K562 (cell line): ENCODE measurements around the gene ZNF81. TPM values are rescaled to one million over a fixed set of nuclear protein-coding genes. Genes with fewer than 3 reads are reported as not detected.

Experiments used
- AFF1 ChIP-seq, 2 experiments: fragments of 450-650 bp; IDR thresholded peaks; 2 replicates each; pipeline ENCODE4 v1.6.1; 2018; ENCODE audit warnings: mild to moderate bottlenecking in 2 of 2, low read depth in 1 of 2; ENCODE audit not compliant: partially characterized antibody in 2 of 2
- HDAC2 ChIP-seq: fragments of 450-650 bp; IDR thresholded peaks from 2 replicates; pipeline ENCODE4 v1.6.1; 2016; ENCODE audit warnings: mild to moderate bottlenecking
- JUND ChIP-seq, 2 experiments: IDR thresholded peaks; 2 replicates in 1 of 2; 3 replicates in 1 of 2; pipeline ENCODE4 v1.6.1; 2011; ENCODE audit warnings: borderline replicate concordance in 2 of 2, low read depth in 2 of 2, low read length in 2 of 2, improper control_type of control experiment in 1 of 2, missing biosample characterization in 1 of 2, missing genetic modification characterization in 1 of 2, missing genetic modification reagents in 1 of 2
- MAZ ChIP-seq, 2 experiments: fragments of 450-650 bp in 1 of 2; sonication (generic) in 1 of 2; formaldehyde crosslinking; IDR thresholded peaks in 1 of 2; conservative IDR thresholded peaks in 1 of 2; 2 replicates each; pipeline versions ENCODE4 v1.4.0 to v1.5.0; 2020; ENCODE audit warnings: mild to moderate bottlenecking in 1 of 2, missing genetic modification reagents in 1 of 2
- MEF2A ChIP-seq: IDR thresholded peaks from 2 replicates; pipeline ENCODE4 v1.6.1; 2011; ENCODE audit warnings: low read depth, mild to moderate bottlenecking, low read length, moderate library complexity; ENCODE audit not compliant: control insufficient read depth
- NR4A1 ChIP-seq, 2 experiments: fragments of 250-450 bp in 1 of 2; fragments of 450-650 bp in 1 of 2; sonication (Bioruptor Pico) in 1 of 2; IDR thresholded peaks; 2 replicates each; pipeline versions ENCODE4 v1.4.0 to v1.6.1; 2016 to 2020; ENCODE audit warnings: mild to moderate bottlenecking in 2 of 2, missing compliant biosample characterization in 1 of 2, missing genetic modification characterization in 1 of 2, moderate library complexity in 1 of 2
- RCOR1 ChIP-seq, 2 experiments: IDR thresholded peaks; 2 replicates each; pipeline ENCODE4 v1.6.1; 2012; ENCODE audit warnings: low read depth in 2 of 2, low read length in 2 of 2, borderline replicate concordance in 1 of 2, improper control_type of control experiment in 1 of 2
- REST ChIP-seq, 2 experiments: fragments of 450-650 bp; formaldehyde crosslinking in 1 of 2; IDR thresholded peaks; 2 replicates each; pipeline versions ENCODE4 v1.4.0 to v1.6.1; 2014 to 2020; ENCODE audit warnings: mild to moderate bottlenecking in 2 of 2, borderline replicate concordance in 1 of 2, low read depth in 1 of 2
- TBL1XR1 ChIP-seq, 2 experiments: IDR thresholded peaks; 2 replicates each; pipeline ENCODE4 v1.6.1; 2012; ENCODE audit warnings: improper control_type of control experiment in 2 of 2, low read length in 2 of 2, mild to moderate bottlenecking in 1 of 2
- TCF3 ChIP-seq: sonication (generic); formaldehyde crosslinking; IDR thresholded peaks from 2 replicates; pipeline ENCODE4 v1.4.0; 2020; ENCODE audit warnings: mild to moderate bottlenecking, missing genetic modification reagents
- TRIM24 ChIP-seq, 2 experiments: fragments of 450-650 bp; IDR thresholded peaks; 2 replicates each; pipeline ENCODE4 v1.6.1; 2016
- YBX1 ChIP-seq: fragments of 450-650 bp; IDR thresholded peaks from 2 replicates; pipeline ENCODE4 v1.7.1; 2016; ENCODE audit warnings: mild to moderate bottlenecking
- polyA plus RNA-seq, 8 experiments: library from polyadenylated mRNA; depleted of rRNA in 4 of 8; stranded (reverse) in 5 of 8; unstranded in 3 of 8; fragments of >200 nt; fragmentation: Nextera tagmentation in 2 of 8; fragmentation: Illumina TruSeq in 1 of 8; extraction: Ambion mirVana in 2 of 8; extraction: Trizol in 1 of 8; gene quantifications; 2 replicates each; pipeline versions ENCODE4 v1.2.1 to v1.2.3, GENCODE V29; 2011 to 2014; ENCODE audit warnings: inconsistent platforms in 1 of 8, missing spikeins in 1 of 8
- total RNA-seq, 7 experiments: library from RNA; depleted of rRNA in 6 of 7; stranded (reverse); fragments of >200 nt in 6 of 7; fragmentation: Illumina TruSeq in 2 of 7; extraction: Trizol in 2 of 7; gene quantifications; 2 replicates each; pipeline versions ENCODE4 v1.2.1 to v1.2.3, GENCODE V29; 2011 to 2021; ENCODE audit warnings: low replicate concordance in 1 of 7

ZNF81 gene
- total and polyA plus RNA-seq, 9 of the 15 experiments (the other 6 are each of a cell fraction or from before 2014, with no cell fraction given) = 2.4 to 9.6 (median 4.9) TPM

GRCh38 chrX:47936224-47936939 is 99.7 kb downstream of the ZNF81 start (continued):
- TF ChIP-seq REST (IDR thresholded peaks at IDR 0.05; ENCODE audit: borderline replicate concordance) (peak; percentile 42; the same call in 1 of the 2 replicates), REST (CRISPR knock-in tag; IDR thresholded peaks at IDR 0.05; ENCODE audit: low read depth) (no peak), TBL1XR1 (IDR thresholded peaks at IDR 0.05; ENCODE audit: low read length in 2 of 2) (peak; percentile 28 to 73; a peak in 2 of 4 replicates), RCOR1 (IDR thresholded peaks at IDR 0.05; ENCODE audit: borderline replicate concordance in 1 of 2, low read depth in 2 of 2, low read length in 2 of 2) (peak; percentile 67 to 77; a peak in 3 of 4 replicates), HDAC2 (peak; percentile 68), TCF3 (CRISPR knock-in tag) (peak; percentile 75), YBX1 (no peak), TRIM24 (IDR thresholded peaks at IDR 0.05) (peak; percentile 84 to 90), AFF1 (IDR thresholded peaks at IDR 0.05; ENCODE audit: low read depth in 1 of 2, partially characterized antibody in 2 of 2) (no peak), MAZ (CRISPR knock-in tag; conservative IDR thresholded peaks at IDR 0.05 in 1 of 2, IDR thresholded peaks at IDR 0.05 in 1 of 2) (0 out of 4 replicates have a peak, but pooled peaks of 1 of the 2 experiments have one; percentile 25), MEF2A (peak; percentile 43; the same call in 1 of the 2 replicates), JUND (IDR thresholded peaks at IDR 0.05; ENCODE audit: borderline replicate concordance, low read depth, low read length) (peak; percentile 42; the same call in 1 of the 2 replicates), JUND (tag; IDR thresholded peaks at IDR 0.05; ENCODE audit: borderline replicate concordance, low read depth, low read length) (peak; percentile 30; the same call in 1 of the 3 replicates), NR4A1 (CRISPR knock-in tag; IDR thresholded peaks at IDR 0.05) (no peak), NR4A1 (tag; IDR thresholded peaks at IDR 0.05) (no peak)
